Naive thymus-derived CD4-positive, alpha-beta T cell (primary cell): ENCODE results near the gene AZIN2. TPM values are rescaled to one million over a fixed set of nuclear protein-coding genes. Genes with fewer than 3 reads are reported as not detected.

Source experiments
- ATAC-seq: fragments of 150-1000 bp; cut with Tn5 transposase; 2 replicates; pipeline ENCODE4 v1.10.0; 2021; ENCODE audit warnings: mild to moderate bottlenecking, moderate library complexity
- CTCF ChIA-PET: fragments of 350-600 bp; sonication (Branson Sonifier 250); formaldehyde crosslinking; loops from one replicate; lab custom pipeline; 2021; ENCODE audit warnings: antibody characterized with exemption; lab: Charles Lee
- POLR2A ChIA-PET: fragments of 350-600 bp; sonication (Branson Sonifier 250); formaldehyde crosslinking; loops from one replicate; lab custom pipeline; 2021; ENCODE audit warnings: antibody characterized with exemption, inconsistent platforms; lab: Charles Lee
- DNase-seq, 9 donors: peaks; one replicate each; pipeline versions ENCODE4 v3.0.0 to v3.0.0-alpha.2; 2020 to 2022; ENCODE audit warnings: mixed read lengths in 1 of 9
- H3K27ac ChIP-seq: one replicate; pipeline ENCODE4 v1.7.0; 2013; ENCODE audit warnings: mild to moderate bottlenecking, low read depth, low read length, moderate library complexity
- H3K27me3 ChIP-seq, 2 donors: one replicate each; pipeline ENCODE4 v1.7.0; 2013; ENCODE audit warnings: low read length in 2 of 2, mild to moderate bottlenecking in 2 of 2, moderate library complexity in 2 of 2; ENCODE audit not compliant: control insufficient read depth in 2 of 2, insufficient read depth in 2 of 2
- H3K36me3 ChIP-seq, 3 experiments: 1 replicate in 2 of 3; 2 replicates in 1 of 3; pipeline ENCODE4 v1.7.0; 2013; ENCODE audit warnings: low read length in 3 of 3, mild to moderate bottlenecking in 3 of 3, moderate library complexity in 1 of 3; ENCODE audit not compliant: insufficient read depth in 3 of 3, control insufficient read depth in 2 of 3
- H3K4me1 ChIP-seq, 2 donors: one replicate each; pipeline ENCODE4 v1.7.0; 2013; ENCODE audit warnings: low read length in 2 of 2, mild to moderate bottlenecking in 2 of 2, moderate library complexity in 1 of 2; ENCODE audit not compliant: control insufficient read depth in 2 of 2, insufficient read depth in 2 of 2
- H3K4me3 ChIP-seq: 2 replicates; pipeline ENCODE4 v1.7.0; 2013; ENCODE audit warnings: mild to moderate bottlenecking, low read length
- H3K9me3 ChIP-seq, 3 experiments: 1 replicate in 2 of 3; 2 replicates in 1 of 3; pipeline ENCODE4 v1.7.0; 2013; ENCODE audit warnings: low read length in 3 of 3; ENCODE audit not compliant: control insufficient read depth in 2 of 3
- H3K27ac Mint-ChIP-seq, 9 donors: one replicate each; pipeline ENCODE4 v1.8.0; 2020 to 2022; ENCODE audit warnings: mixed read lengths in 9 of 9, mild to moderate bottlenecking in 8 of 9, moderate library complexity in 5 of 9, inconsistent platforms in 2 of 9
- H3K27me3 Mint-ChIP-seq, 5 donors: one replicate each; pipeline ENCODE4 v1.8.0; 2021 to 2022; ENCODE audit warnings: mixed read lengths in 5 of 5, mild to moderate bottlenecking in 1 of 5
- H3K36me3 Mint-ChIP-seq, 5 donors: one replicate each; pipeline ENCODE4 v1.8.0; 2020 to 2022; ENCODE audit warnings: mixed read lengths in 5 of 5, mild to moderate bottlenecking in 3 of 5, inconsistent platforms in 1 of 5
- H3K4me1 Mint-ChIP-seq, 7 donors: one replicate each; pipeline ENCODE4 v1.8.0; 2020 to 2022; ENCODE audit warnings: mixed read lengths in 7 of 7, mild to moderate bottlenecking in 3 of 7, inconsistent platforms in 1 of 7
- H3K4me3 Mint-ChIP-seq, 10 donors: one replicate each; pipeline ENCODE4 v1.8.0; 2020 to 2022; ENCODE audit warnings: mild to moderate bottlenecking in 10 of 10, mixed read lengths in 10 of 10, moderate library complexity in 6 of 10, inconsistent platforms in 2 of 10
- H3K9me3 Mint-ChIP-seq, 11 donors: one replicate each; pipeline ENCODE4 v1.8.0; 2020 to 2022; ENCODE audit warnings: mixed read lengths in 11 of 11, mild to moderate bottlenecking in 4 of 11, inconsistent platforms in 1 of 11, moderate library complexity in 1 of 11
- intact Hi-C, 2 donors: fragments of 100-400 bp; cut with micrococcal nuclease; formaldehyde crosslinking; loops; one replicate each; pipeline ENCODE4 v1.15.1; 2023
- polyA plus RNA-seq, 2 donors: library from polyadenylated mRNA; unstranded; fragments of 300-500 nt; fragmentation: Illumina TruSeq; gene quantifications; one replicate each; pipeline ENCODE4 v1.2.3, GENCODE V29; 2021
- total RNA-seq, 6 experiments: library from RNA in 5 of 6; stranded (reverse) in 5 of 6; gene quantifications; 1 replicate in 5 of 6; 2 replicates in 1 of 6; pipeline ENCODE4 v1.2.3 and lab custom pipeline; 2021 to 2026

AZIN2 gene
- total and polyA plus RNA-seq, 7 experiments from 2014 or later, result 4.3 to 9.6 (median 6.0) TPM

GRCh38 chr1:33078030-33078591, 2.8 kb upstream of the AZIN2 start:
- H3K27ac Mint-ChIP-seq, result no peak overlapping the region

GRCh38 chr1:33080373-33080772, 580 bp upstream of the AZIN2 start:
- no peaks in the 10 kb centered on the region for H3K27me3 ChIP-seq
- no peaks in the 10 kb centered on the region for H3K36me3 Mint-ChIP-seq
- no peaks in the 10 kb centered on the region for H3K9me3 ChIP-seq
- intact Hi-C loops, result loop anchor here (1.0 to 10.0 kb wide), 6 partner anchors 102 to 430 kb away; partner anchors contain the start of genes RBBP4 (in 1 of the 2), TRIM62 (in 1 of the 2), ZBTB8OS (in 1 of the 2) and ZNF362 (in 1 of the 2)
- CTCF ChIA-PET, result interaction anchor here (1.4 kb wide), 1 partner anchor 15 kb away, joined by 4 read pairs; no protein-coding TSS in a partner anchor
- H3K4me3 ChIP-seq, result peak overlapping the region; percentile 68
- peak overlapping the region; percentile 81 to 88 (median 86) for H3K4me3 Mint-ChIP-seq
- peaks cover 20 to 34% (median 28%) of the 10 kb centered on the region in 7 donors for H3K4me1 Mint-ChIP-seq
- H3K27ac Mint-ChIP-seq, result peak overlapping the region; percentile 6 to 91 (median 72)
- no peaks in the 10 kb centered on the region for H3K9me3 Mint-ChIP-seq
- POLR2A ChIA-PET, result interaction anchor here (0.5 to 3.8 kb wide), 6 partner anchors 19 to 736 kb away, joined by 3 to 24 read pairs (median 4); partner anchors contain the start of gene YARS1
- ATAC-seq, result no peak
- peaks cover 0 to 28% (median 0%) of the 10 kb centered on the region in 5 donors for H3K27me3 Mint-ChIP-seq
- peak overlapping the region; percentile 66 for H3K27ac ChIP-seq
- H3K4me1 ChIP-seq, result peaks cover 14 to 15% of the 10 kb centered on the region in 2 donors
- H3K36me3 ChIP-seq, result no peaks in the 10 kb centered on the region
- DNase-seq, result no peak

More at GRCh38 chr1:33078030-33078591, 2.8 kb upstream of the AZIN2 start:
- H3K36me3 Mint-ChIP-seq, result no peaks in the 10 kb centered on the region
- H3K27me3 Mint-ChIP-seq, result peaks cover 0 to 15% (median 0%) of the 10 kb centered on the region in 5 donors
- ChIA-PET POLR2A (no interaction called here), CTCF (interaction anchor here (0.7 kb wide), 1 partner anchor 1294 kb away, joined by 4 read pairs; no protein-coding TSS in a partner anchor)
- Histone ChIP-seq H3K27me3 (no peaks in the 10 kb centered on the region), H3K4me3 (no peak overlapping the region), H3K36me3 (no peaks in the 10 kb centered on the region), H3K4me1 (peaks cover 14 to 15% of the 10 kb centered on the region in 2 donors), H3K9me3 (no peaks in the 10 kb centered on the region), H3K27ac (no peak overlapping the region)
- no peaks in the 10 kb centered on the region for H3K9me3 Mint-ChIP-seq
- intact Hi-C loops, result no loop called here
- H3K4me3 Mint-ChIP-seq, result no peak overlapping the region
- DNase-seq, result no peak
- ATAC-seq, result no peak
- peaks cover 16 to 26% (median 23%) of the 10 kb centered on the region in 7 donors for H3K4me1 Mint-ChIP-seq

GRCh38 chr1:33081554-33082305, 777 bp downstream of the AZIN2 start:
- Histone ChIP-seq H3K27ac (peak overlapping the region; percentile 66), H3K36me3 (no peaks in the 10 kb centered on the region), H3K27me3 (no peaks in the 10 kb centered on the region), H3K9me3 (no peaks in the 10 kb centered on the region), H3K4me3 (peak overlapping the region; percentile 68), H3K4me1 (peaks cover 14 to 15% of the 10 kb centered on the region in 2 donors)
- Mint-ChIP-seq H3K4me1 (peaks cover 20 to 47% (median 38%) of the 10 kb centered on the region in 7 donors), H3K27ac (peak overlapping the region in 7 of 9 donors; percentile 43 to 82 (median 65)), H3K27me3 (peaks cover 0 to 30% (median 0%) of the 10 kb centered on the region in 5 donors), H3K36me3 (no peaks in the 10 kb centered on the region), H3K9me3 (no peaks in the 10 kb centered on the region), H3K4me3 (peak overlapping the region; percentile 81 to 88 (median 86))
- ChIA-PET POLR2A (interaction anchor here (0.6 to 3.8 kb wide), 3 partner anchors 45 to 318 kb away, joined by 3 to 24 read pairs (median 5); no protein-coding TSS in a partner anchor), CTCF (interaction anchor here (3.0 kb wide), 1 partner anchor 14 kb away, joined by 15 read pairs; no protein-coding TSS in a partner anchor)
- intact Hi-C loops, result loop anchor here (1.0 to 10.0 kb wide), 12 partner anchors 18 to 431 kb away; partner anchors contain the start of genes RBBP4 (in 1 of the 2), RNF19B (in 1 of the 2), S100PBP (in 1 of the 2) and TRIM62 (in 1 of the 2)
- no peak for ATAC-seq
- no peak for DNase-seq

- no peak overlapping the region for H3K4me3 ChIP-seq
- intact Hi-C loops, result loop anchor here (5.0 to 10.0 kb wide), 3 partner anchors 148 to 368 kb away; partner anchors contain the start of gene ZNF362 (in 1 of the 2)
- Mint-ChIP-seq H3K36me3 (no peaks in the 10 kb centered on the region), H3K4me1 (peaks cover 20 to 52% (median 41%) of the 10 kb centered on the region in 7 donors), H3K9me3 (peaks cover 0 to 2% (median 0%) of the 10 kb centered on the region in 11 donors), H3K27me3 (peaks cover 0 to 30% (median 0%) of the 10 kb centered on the region in 5 donors), H3K27ac (peak overlapping the region in 6 of 9 donors; percentile 2 to 85 (median 10)), H3K4me3 (peak overlapping the region; percentile 1 to 88 (median 83))
- no peak for DNase-seq
- H3K36me3 ChIP-seq, result no peaks in the 10 kb centered on the region
- H3K27me3 ChIP-seq, result no peaks in the 10 kb centered on the region
- POLR2A ChIA-PET, result interaction anchor here (3.8 kb wide), 1 partner anchor 44 kb away, joined by 24 read pairs; no protein-coding TSS in a partner anchor
- CTCF ChIA-PET, result interaction anchor here (3.0 kb wide), 1 partner anchor 13 kb away, joined by 15 read pairs; no protein-coding TSS in a partner anchor
- H3K27ac ChIP-seq, result no peak overlapping the region
- no peaks in the 10 kb centered on the region for H3K9me3 ChIP-seq
- no peak for ATAC-seq
- peaks cover 14 to 15% of the 10 kb centered on the region in 2 donors for H3K4me1 ChIP-seq
These were observed 1.7 kb downstream of the AZIN2 start for GRCh38 chr1:33082575-33083108.

DNA sequence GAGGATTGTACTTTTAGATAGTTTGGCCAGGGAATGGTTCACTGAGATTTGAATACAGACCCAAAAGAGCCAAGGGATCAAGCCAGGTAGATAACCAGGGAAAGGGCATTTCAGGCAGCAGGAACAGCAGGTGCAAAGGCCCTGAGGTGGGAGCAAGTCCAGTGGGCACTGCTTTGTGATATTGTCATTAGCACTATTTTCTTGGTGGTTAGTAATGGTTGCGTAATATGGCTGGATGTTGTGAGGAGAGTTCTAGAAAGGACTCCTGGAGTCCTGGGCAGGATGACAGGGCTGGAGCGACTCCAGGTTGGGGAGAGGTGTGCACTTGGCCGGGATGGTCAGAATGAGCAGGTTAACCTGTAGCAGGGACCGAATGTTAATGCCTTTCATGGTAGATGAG, 4.4 kb downstream of the AZIN2 start:
- Mint-ChIP-seq H3K4me3 (no peak overlapping the region), H3K4me1 (peaks cover 29 to 68% (median 53%) of the 10 kb centered on the region in 7 donors), H3K27me3 (peaks cover 0 to 30% (median 0%) of the 10 kb centered on the region in 5 donors), H3K36me3 (no peaks in the 10 kb centered on the region), H3K9me3 (peaks cover 0 to 2% (median 0%) of the 10 kb centered on the region in 11 donors), H3K27ac (peak overlapping the region in 3 of 9 donors; percentile 23 to 32 (median 26))
- H3K9me3 ChIP-seq, result no peaks in the 10 kb centered on the region
- H3K27ac ChIP-seq, result no peak overlapping the region
- H3K36me3 ChIP-seq, result no peaks in the 10 kb centered on the region
- ChIA-PET POLR2A (no interaction called here), CTCF (interaction anchor here (0.6 to 1.7 kb wide), 7 partner anchors 14 to 153 kb away, joined by 3 to 7 read pairs (median 4); no protein-coding TSS in a partner anchor)
- peaks cover 17 to 26% of the 10 kb centered on the region in 2 donors for H3K4me1 ChIP-seq
- no peaks in the 10 kb centered on the region for H3K27me3 ChIP-seq
- H3K4me3 ChIP-seq, result no peak overlapping the region
- intact Hi-C loops, result loop anchor here in 1 of 2 donors (10.0 kb wide), 2 partner anchors 151 to 371 kb away; no protein-coding TSS in a partner anchor
- DNase-seq (no peak), ATAC-seq (no peak)
